GM19351 (cell line): Measurements from ENCODE around the gene PRKAR2A.

Experiments used
- ATAC-seq: cut with Tn5 transposase; IDR thresholded peaks from one replicate; pipeline ENCODE4 v1.9.1; 2021; ENCODE audit warnings: mild to moderate bottlenecking, moderate library complexity; ENCODE audit not compliant: unreplicated experiment

PRKAR2A gene

GRCh38 chr3:48847504-48848423 lies at the start of gene PRKAR2A:
TSS of gene PRKAR2A (minus strand) at chr3:48847874. CDS start at chr3:48847596, 278 bp downstream.
- ATAC-seq: peak; percentile 80

GRCh38 chr3:48896936-48897335 lies 49.3 kb upstream of the PRKAR2A start:
- ATAC-seq: no peak

GRCh38 chr3:48894516-48894915 lies 46.8 kb upstream of the PRKAR2A start:
- ATAC-seq: no peak

- no peak for ATAC-seq
Measured at GRCh38 chr3:48891606-48892005, 43.9 kb upstream of the PRKAR2A start.

GRCh38 chr3:48885753-48886152 lies 38.1 kb upstream of the PRKAR2A start:
- ATAC-seq: no peak

GRCh38 chr3:48881652-48882114 lies 34.0 kb upstream of the PRKAR2A start:
- no peak for ATAC-seq

- no peak for ATAC-seq
Measured at GRCh38 chr3:48881006-48881405, 33.3 kb upstream of the PRKAR2A start.

GRCh38 chr3:48879994-48880377 lies 32.3 kb upstream of the PRKAR2A start:
- ATAC-seq: no peak

- no peak for ATAC-seq
Measured at GRCh38 chr3:48879307-48879993, 31.8 kb upstream of the PRKAR2A start.

GRCh38 chr3:48877671-48878070 lies 30.0 kb upstream of the PRKAR2A start:
- no peak for ATAC-seq

GRCh38 chr3:48863122-48863521 lies 15.4 kb upstream of the PRKAR2A start:
- no peak for ATAC-seq

GRCh38 chr3:48859206-48859605 lies 11.5 kb upstream of the PRKAR2A start:
- no peak for ATAC-seq

GRCh38 chr3:48858709-48859108 lies 11.0 kb upstream of the PRKAR2A start:
- no peak for ATAC-seq

- no peak for ATAC-seq
Measured at GRCh38 chr3:48857641-48858040, 10.0 kb upstream of the PRKAR2A start.

- no peak for ATAC-seq
Measured at GRCh38 chr3:48856469-48856868, 8.8 kb upstream of the PRKAR2A start.

- ATAC-seq: no peak
Measured at GRCh38 chr3:48855681-48856447, 8.2 kb upstream of the PRKAR2A start.

GRCh38 chr3:48852151-48852550 lies 4.5 kb upstream of the PRKAR2A start:
- no peak for ATAC-seq

- no peak for ATAC-seq
Measured at GRCh38 chr3:48851407-48851806, 3.7 kb upstream of the PRKAR2A start.

GRCh38 chr3:48848816-48849515 lies 1.3 kb upstream of the PRKAR2A start:
- no peak for ATAC-seq

- ATAC-seq: peak; percentile 31
Measured at GRCh38 chr3:48847053-48847503, 596 bp downstream of the PRKAR2A start.
